Measurements from ENCODE around the gene PPP1R26.
A peak's percentile ranks its signal among the peaks of the same experiment; 100 is the strongest.
"Not testable (repeated sequence)": the region's sequence is repeated elsewhere in the genome, so short reads cannot be mapped to it uniquely, and the experiment has no call there.

PPP1R26 gene

GRCh38 chr9:135504262-135505243, 25.0 kb downstream of the PPP1R26 start:
- peak; percentile 23 for DNase-seq (ENCODE audit: low spot score)

GRCh38 chr9:135505406-135506187, 26.0 kb downstream of the PPP1R26 start:
- DNase-seq (ENCODE audit: low spot score), result no peak

DNA sequence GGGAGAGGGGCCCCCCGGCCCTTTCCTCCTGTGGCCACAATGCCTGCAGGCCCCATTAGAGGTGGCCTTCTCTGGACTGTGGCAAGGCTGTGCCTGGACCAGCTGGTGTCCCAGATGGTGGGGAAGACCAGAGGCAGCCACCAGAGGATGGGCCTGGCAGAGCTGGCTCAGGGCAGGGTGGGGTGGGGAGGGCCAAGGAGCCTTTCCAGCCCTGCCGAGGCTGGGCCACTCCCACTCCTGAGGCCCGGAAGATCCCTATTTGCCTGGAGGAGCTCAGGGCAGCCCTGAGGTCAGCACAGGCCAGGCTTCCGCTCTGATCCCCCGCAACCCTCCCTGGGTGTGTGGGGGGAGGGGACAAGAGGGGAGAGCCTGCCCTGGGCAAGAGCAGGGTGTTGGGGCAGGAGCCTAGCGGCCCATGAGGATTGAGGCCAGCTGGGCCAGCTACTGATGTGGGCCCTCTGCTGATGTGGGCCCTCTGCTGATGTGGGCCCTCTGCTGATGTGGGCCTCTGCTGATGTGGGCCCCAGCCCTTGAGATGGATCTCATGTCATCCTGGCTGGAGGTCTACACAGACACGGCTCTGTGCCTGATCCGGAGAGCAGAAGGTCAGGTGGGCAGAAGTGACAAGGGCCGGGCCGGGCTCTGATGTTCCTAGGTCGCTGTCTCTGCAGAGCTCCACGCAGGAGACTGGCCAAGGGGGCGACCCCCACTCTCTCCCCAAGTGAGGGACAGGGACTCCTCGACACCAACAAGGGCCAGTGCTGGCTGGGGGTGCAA, 26.9 kb downstream of the PPP1R26 start:
- DNase-seq (ENCODE audit: low spot score), result no peak

- no peak for DNase-seq (ENCODE audit: low spot score)
These were observed 27.8 kb downstream of the PPP1R26 start for GRCh38 chr9:135507104-135508035.

DNA sequence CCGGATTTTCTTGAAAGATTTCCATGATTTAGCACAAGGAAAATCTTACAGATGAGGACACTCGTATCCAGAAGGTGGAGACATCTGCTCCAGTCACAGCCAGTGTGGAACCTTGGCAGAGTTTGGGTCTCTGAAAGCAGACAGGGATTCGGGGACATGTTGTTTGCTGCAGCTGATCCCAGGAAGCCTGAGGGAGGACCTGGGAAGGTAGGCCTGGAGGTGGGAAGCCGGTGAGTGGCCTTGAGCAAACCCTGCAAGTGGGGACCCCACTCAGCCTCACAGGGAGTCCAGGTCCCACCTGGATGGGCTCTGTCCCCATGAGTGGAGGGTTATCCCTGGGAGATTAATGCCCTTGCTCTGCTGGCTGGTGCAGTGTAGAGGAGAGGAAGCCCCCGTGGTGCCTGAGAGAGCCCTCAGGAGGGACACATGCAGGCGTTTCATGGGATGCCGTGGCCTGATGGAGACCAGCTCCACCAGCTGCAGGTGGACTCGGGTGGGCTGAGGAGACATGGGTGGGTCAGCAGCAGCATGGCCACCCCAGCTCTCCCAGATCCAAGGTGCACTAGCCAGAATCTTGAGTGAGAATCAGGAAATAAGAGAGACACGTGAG, 28.7 kb downstream of the PPP1R26 start:
- no peak for DNase-seq (ENCODE audit: low spot score)

DNA sequence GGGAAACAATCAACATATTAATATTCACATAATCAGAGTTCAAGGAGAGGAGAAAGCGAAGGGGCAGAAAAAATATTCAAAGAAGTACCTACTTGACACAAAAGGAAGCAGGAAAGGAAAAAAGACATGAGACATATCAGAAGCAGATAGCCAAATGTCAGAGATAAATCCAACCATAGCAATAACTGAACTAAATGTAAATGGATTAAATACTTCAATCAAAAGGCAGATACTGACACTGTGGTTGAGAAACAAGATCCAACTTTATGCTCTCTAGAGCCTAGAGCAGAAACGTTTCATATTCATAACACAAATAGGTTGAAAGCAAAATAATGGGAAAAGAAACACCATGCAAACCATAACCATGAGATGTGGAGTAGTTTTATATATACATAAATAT, 29.9 kb downstream of the PPP1R26 start:
- DNase-seq (ENCODE audit: low spot score), result no peak

DNA sequence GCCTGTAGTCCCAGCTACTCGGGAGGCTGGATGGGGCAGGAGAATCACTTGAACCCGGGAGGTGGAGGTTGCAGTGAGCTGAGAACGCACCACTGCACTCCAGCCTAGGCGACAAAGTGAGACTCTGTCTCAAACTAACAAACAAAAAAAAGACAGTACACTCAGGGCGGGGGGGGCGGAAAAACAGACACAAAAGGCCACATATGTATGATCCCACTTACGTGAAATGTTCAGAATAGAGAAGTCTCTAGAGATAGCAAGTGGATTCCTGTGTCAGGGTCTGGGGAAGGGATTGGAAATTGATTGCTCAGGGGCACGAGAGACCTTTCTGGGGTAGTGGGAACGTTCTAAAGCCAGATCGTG, 32.6 kb downstream of the PPP1R26 start:
- DNase-seq (ENCODE audit: low spot score), result no peak

- no peak for DNase-seq (ENCODE audit: low spot score)
These were observed 33.3 kb downstream of the PPP1R26 start for GRCh38 chr9:135512904-135513303.

DNA sequence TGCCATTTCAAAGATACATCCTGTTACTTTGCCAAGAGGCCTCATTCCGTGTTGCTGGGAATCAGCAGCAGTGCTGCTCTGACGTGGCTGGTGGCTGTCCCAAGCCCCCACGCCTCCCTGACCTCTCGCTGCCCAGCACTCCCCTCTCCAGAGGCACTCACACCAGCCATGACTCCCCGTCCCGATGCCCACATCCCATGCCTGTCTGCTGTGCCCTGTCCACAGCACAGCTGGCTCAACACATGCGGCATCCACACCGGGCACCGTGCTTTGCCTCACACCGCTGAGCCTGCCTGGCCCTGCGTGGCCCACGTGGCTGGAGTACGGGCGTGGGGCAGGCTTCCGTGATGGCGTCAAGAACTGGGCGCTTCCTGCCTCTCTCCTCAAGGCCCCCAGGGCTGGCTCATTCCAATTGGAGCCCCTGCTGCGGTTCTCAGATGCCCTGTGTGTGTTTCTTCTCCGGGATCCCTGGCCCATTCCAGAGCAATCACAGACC, 33.8 kb downstream of the PPP1R26 start:
- DNase-seq (ENCODE audit: low spot score), result no peak

DNA sequence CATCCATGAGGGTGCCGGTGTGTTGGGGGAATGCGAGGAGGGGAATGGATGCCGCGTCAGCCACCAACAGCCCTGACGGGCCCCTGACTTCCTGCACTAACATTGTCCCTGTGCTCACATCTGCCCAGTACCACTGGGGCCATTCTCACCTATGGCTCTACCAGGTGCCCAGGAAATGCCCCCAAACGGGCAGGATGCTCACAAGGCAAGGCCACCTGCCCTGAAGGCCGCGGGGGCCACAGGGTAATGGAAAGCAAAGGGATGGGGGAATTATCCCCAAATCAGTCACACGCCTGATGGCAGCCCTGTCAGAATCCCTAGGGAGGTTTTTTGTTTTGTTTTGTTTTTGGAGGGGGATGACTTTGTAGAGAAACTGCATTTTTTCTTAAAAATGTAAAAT, 34.3 kb downstream of the PPP1R26 start:
- not testable (repeated sequence) for DNase-seq (ENCODE audit: low spot score)

DNA sequence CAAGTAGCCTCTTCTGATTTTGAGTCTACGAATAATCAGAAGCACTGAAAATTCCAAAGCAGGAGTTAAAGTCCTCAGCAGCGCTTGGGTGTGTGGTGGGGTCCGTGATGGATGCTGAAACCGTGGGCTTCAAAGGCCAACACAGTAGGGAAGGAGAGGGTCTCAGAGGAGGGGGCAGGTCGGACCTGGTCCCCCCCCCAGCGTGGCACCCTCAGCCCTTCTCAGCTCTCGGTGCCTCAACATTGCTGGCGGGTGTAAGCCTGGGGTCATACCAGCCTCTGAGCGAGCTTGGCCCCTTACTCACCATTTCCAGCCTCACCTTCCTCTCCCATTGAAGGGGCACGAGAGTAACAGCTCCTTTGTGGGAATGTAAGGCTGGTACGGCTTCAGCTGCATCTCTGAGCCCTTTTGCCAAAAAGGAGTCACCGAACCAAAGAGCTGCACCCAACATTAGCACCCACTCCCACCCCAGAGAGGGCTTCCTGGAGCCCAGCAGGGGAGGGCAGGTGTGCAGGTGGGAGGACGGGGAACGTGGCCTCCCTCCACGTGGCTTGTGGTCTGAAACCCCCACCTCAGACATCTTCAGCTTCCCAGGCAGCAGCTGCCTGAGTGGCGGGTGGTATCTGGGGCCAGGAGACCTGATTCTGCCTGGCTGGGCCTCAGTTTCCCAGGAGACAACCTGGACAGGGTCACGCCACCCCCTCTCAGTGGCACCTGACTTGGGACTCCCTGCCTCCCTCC, 34.9 kb downstream of the PPP1R26 start:
- DNase-seq (ENCODE audit: low spot score), result no peak

- no peak for DNase-seq (ENCODE audit: low spot score)
These were observed 35.7 kb downstream of the PPP1R26 start for GRCh38 chr9:135515083-135515951.

DNA sequence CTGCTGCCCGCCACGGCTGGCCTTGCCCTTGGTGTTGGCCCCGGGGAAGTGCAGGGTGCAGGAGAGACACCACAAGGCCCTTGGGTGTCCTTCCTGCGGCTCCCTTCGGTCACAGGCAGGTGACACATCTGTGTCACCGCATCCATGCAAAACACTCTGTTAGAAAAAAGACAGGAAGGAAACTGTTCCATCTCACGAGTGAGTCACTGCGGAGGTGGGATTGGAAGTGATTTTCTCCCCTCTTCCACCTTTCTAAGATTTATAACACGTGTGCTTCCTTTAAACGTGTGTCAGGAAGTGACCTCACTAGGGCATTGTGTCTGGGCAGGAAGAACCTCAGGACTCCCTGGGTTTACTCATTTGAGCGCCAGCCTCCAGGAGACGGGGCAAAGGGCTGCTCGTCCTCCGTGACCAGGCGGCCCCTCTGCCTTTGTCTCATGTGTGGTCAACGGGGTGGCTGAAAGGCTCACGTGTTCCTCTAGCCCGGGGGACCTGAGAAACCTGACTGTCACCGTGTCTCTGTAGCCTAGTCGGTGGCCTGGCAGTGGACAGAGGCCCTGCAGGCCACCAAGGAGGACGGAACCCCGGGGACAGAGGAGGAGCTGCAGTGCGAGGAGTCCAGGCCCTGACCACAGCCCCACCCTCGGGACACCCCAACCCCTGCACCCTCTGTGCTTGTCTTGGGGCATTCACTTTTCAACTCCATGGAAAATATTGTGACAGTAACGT, 36.7 kb downstream of the PPP1R26 start:
- no peak for DNase-seq (ENCODE audit: low spot score)

GRCh38 chr9:135517407-135517822, 37.8 kb downstream of the PPP1R26 start:
- no peak for DNase-seq (ENCODE audit: low spot score)

GRCh38 chr9:135519179-135519971, 39.8 kb downstream of the PPP1R26 start:
- no peak for DNase-seq (ENCODE audit: low spot score)

DNA sequence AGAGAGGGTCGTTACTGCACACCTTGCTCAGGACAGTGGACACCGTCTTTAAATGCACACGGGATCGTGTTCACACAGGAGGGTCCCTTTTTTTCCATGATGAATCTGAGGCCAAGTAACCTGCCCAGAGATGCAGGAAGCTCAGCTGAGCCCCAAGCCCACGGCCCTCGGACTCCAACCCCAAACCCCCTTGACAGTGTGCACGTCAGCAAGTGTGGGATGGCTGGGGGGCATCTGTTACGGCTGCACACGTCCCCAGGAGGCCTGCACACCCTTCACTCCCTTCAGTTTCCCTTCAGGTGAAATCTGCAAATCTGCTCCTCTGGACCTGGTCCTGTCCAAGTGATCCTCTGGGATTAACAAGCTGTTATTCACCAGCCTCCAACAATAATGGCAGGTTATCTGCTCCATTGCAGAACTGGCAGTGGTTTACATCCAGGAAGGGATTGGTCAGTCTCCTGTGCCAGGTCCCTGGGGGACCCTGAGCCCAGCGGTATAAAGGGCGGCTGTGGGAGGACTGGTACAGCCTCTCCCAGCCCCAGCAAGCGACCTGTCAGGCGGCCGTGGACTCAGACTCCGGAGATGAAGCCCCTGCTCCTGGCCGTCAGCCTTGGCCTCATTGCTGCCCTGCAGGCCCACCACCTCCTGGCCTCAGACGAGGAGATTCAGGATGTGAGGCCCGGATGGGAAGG, 41.5 kb downstream of the PPP1R26 start, which contains the start of gene LCN1:
Gene LCN1 (plus strand): TSS at position 525 of the 692 bp plus-strand sequence. CDS start 58 bp downstream, at position 583.
- DNase-seq (ENCODE audit: low spot score), result no peak
